Hematopoietic multipotent progenitor cell treated with erythropoietin and hydrocortisone succinate and interleukin-3 and kit ligand, for 15 days (in vitro differentiated cells): Measurements from ENCODE around the gene DPPA4.
"Not testable (repeated sequence)": the region's sequence is repeated elsewhere in the genome, so short reads cannot be mapped to it uniquely, and the experiment has no call there.

ENCODE experiments used
- DNase-seq: peaks from one replicate; pipeline ENCODE4 v3.0.0-alpha.2; 2015; ENCODE audit warnings: low spot score

DPPA4 gene, protein sequence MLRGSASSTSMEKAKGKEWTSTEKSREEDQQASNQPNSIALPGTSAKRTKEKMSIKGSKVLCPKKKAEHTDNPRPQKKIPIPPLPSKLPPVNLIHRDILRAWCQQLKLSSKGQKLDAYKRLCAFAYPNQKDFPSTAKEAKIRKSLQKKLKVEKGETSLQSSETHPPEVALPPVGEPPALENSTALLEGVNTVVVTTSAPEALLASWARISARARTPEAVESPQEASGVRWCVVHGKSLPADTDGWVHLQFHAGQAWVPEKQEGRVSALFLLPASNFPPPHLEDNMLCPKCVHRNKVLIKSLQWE

GRCh38 chr3:109337393-109337792 lies at the start of gene DPPA4:
DPPA4 (minus strand) TSS chr3:109337546; CDS start chr3:109337517, 29 bp downstream.
- no peak for DNase-seq

- DNase-seq = no peak
Measured at GRCh38 chr3:109385442-109386318, 48.3 kb upstream of the DPPA4 start.

DNA sequence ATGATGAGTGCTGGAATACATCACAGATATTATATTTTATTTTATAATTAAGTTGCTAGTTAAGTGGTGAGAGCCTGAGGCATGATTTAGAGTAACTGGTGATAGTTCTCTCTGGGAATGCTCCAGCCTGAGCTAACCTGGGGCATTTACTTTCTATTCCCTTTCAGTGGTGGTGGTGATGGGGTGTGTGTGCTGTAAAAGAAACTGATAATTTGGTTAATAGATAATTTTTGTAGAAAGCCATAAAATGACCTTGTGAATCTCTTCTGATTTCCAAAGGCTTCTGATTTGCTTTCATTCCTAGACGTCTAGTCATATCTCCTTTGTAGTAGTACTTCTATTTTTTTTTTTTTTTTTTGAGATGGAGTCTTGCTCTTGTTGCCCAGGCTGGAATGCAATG lies 46.8 kb upstream of the DPPA4 start:
- no peak for DNase-seq

- no peak for DNase-seq
Measured at GRCh38 chr3:109382588-109382987, 45.2 kb upstream of the DPPA4 start.

- no peak for DNase-seq
Measured at GRCh38 chr3:109375975-109376374, 38.6 kb upstream of the DPPA4 start.

GRCh38 chr3:109374434-109374833 lies 37.1 kb upstream of the DPPA4 start:
- DNase-seq = not testable (repeated sequence)

- no peak for DNase-seq
Measured at GRCh38 chr3:109373933-109374332, 36.6 kb upstream of the DPPA4 start.

DNA sequence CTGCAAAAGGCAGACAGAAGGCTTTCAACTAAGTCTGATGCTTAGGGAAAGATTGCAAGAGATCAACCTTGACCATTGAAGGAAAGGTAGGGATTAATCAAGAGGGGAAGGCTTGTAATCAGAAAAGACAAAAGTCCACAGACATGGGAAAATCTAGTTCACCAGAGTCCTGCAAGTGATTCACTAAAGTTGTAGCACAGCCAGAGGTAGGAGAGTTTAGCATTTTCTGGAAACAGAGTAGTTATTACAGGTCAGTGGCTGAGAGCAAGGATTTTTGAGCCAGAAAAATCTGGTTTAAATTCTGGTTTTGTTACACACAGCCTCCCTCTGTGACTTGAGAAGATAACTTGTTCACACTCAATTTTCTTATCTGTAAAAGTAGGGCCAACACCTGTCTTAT lies 35.3 kb upstream of the DPPA4 start:
- no peak for DNase-seq

GRCh38 chr3:109369510-109369909 lies 32.2 kb upstream of the DPPA4 start:
- no peak for DNase-seq

DNA sequence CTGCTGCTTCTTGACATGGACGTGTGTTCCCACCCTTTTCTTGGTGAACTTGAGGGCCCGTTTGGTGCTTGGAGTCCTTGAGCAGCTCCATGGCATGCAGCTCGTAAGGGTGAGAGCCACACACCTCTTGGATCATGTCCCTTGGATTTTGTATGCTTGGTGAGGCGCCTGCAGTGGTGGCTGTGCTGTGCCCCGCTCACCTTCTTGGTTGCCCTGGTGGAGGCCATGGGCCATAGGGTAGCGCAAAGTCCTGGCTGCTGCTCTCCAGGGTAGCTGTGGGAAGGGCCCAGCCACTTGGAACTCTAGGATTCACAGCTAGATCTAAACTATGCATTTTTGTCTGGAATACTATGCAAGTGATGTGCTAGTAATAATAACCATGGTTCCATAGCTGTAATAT lies 26.7 kb upstream of the DPPA4 start:
- no peak for DNase-seq

DNA sequence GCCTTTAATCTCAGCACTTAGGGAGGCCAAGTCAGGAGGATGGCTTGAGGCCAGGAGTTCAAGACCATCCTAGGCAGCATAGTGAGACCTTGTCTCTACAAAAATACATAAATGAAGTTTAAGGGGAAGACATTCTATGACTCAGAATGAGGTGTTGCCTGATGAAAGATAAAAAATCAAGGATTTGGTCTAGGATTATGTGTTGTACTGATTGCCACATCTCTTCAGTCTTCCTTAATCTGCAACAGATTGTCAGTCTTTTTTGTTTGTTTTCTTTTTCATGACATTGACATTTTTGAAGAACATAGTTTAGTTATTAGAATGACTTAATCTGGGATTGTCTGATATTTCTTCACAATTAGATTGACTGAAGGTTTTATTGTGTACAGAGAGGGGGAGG lies 26.3 kb upstream of the DPPA4 start:
- DNase-seq = no peak

DNA sequence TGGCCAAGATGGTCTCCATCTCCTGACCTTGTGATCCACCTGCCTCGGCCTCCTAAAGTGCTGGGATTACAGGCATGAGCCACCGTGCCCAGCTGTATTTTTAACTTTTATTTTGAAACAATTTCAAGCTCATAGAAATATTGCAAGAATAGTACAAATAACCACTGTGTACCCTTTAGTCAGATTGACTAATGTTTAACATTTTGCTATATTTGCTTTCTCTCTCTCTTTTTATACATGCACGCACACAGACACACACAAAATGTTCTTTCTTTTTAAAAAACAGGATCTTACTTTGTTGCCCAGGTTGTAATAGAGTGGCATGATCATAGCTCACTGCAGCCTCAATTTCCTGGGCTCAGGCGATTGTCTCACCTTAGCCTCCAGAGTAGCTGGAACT lies 25.5 kb upstream of the DPPA4 start:
- no peak for DNase-seq

- not testable (repeated sequence) for DNase-seq
Measured at GRCh38 chr3:109358809-109359208, 21.5 kb upstream of the DPPA4 start.

- no peak for DNase-seq
Measured at GRCh38 chr3:109356442-109357155, 19.3 kb upstream of the DPPA4 start.

DNA sequence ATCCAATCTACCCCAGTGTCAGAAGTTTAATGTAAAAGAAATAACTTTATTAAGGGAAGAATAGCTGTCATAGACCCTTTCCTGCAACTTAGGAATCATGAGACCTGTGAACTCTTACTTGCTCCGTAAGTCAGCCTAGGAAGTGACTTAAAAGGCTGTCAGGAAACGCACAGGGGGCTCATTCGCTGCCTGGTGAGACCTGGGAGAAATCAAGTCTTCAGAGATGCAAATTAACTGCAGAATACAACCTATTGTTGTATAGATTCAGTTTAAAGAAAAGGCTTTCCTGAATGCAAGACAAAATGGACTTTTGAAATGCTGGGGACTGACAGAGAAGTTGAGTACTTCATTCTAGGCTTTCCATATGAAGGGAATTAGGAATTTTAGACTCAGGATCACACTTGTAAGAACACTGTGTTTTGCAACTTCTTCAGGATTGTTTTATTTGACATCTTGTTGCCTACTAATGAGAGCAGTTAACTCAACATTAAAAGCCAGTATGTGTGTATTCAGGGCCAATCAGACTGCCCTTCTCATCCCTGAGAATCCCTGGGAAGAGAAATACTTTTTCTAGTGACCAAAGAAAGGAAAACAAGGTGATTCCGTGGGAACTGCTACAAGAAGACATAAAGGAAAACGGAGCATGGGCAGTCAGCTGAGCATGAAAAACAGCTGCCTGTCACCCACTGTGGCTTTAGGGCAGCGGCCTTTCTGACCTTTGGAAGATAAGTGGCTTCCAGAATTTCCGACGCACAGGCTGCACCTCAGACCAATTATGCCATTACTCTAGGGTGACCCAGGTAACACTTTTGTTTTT lies 18.5 kb upstream of the DPPA4 start:
- DNase-seq = no peak

DNA sequence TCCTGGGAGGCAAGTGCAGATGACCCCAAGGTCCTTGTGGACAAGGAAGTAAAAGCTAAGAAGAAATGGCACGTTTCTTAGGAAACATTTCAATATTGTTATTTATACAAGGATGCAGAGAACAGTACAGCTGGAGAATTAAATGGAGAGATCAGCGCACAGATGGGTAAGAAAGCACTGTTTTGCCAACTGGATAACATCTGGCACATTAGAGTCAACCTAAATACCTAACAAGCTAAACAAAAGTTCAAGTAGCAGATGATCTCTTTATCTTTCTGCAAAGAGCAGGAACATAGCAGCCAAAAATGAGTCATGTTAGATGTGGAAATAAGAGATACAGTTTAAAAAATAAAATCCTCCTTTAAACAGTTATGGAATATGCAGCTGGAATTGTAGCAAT lies 15.7 kb upstream of the DPPA4 start:
- no peak for DNase-seq

GRCh38 chr3:109351231-109351630 lies 13.9 kb upstream of the DPPA4 start:
- DNase-seq = no peak

DNA sequence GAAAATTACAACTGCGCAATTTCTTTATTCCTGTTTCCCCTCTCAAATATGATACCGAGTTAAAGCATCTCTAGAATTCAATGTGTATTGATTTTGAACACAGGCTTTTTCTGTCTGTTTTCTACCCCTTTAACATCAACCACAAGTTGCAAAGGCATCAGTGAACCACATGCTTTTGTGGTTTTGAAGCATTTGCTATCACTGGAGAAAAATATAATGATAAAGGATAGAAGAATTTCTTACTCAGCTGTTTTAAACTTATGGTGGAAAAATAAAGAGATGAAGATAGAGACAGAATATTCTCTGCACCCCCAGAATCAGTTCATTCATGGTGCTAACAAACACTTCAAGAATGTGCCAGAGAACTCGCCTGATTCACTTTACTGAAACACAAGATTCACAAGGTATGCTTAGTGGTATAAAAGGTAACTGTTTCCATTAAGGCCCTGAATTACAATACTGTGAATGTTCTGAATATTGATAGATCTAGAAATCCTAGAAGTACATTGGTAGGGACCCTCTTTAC lies 9.5 kb upstream of the DPPA4 start:
- no peak for DNase-seq

DNA sequence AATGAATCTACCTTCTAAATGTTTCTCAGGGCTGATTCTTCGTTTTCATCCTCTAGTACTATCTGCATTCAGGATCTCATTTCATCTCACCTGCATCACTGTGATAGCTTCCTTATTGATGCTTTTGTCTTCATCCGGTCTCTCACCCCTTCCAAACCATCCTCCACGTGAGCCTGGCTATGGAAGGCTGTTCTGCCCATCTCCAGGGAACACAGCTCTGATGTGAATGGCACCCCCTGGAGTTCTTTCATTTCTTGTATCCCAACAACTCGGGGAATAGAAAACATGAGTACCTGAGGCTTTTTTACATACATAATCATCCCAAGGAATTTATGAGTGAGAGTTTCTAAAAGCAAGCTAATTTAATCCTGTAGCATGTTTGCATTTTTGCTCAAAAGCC lies 8.8 kb upstream of the DPPA4 start:
- DNase-seq = no peak

DNA sequence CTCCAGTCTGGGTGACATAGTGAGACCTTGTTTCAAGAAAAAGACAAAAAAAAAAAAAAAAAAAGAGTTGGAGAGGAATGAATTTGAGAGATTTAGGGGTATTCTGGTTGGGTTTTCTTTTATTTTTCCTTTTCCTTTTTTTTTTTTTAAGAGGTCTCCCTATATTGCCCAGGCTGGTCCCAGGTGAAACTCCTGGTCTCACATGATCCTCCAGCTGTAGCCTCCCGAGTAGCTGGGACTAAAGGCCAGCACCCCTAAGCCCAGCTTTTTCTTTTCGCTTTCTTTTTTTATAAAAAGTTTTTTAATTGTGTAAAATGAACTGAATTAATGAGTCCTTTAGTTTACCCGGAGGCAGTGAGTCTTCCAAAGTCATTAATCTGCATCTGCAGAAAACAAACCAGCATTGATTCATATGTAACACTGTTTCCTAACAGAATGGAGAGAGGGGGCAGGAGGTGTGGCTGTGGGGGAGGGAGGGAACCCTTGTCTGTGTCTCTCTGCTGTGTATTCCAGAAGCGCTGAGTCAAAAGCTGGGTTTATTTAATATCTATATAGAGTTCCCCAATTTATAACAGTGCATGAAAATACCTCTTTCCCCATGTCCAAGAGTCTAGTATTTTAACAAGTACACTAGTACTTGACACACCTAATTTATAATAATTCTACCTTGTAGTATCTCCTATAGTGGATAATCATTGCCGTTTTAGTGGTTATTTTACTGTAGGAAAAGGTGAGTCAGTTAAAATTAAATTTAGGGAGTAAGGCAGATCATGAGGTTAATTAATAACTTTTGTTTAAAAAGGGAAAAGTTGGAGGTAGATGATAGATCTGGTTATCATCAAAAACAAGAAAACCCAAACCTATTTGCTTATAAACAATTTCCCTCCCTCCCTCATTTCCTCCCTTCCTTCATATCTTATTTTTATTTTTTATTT lies 2.6 kb upstream of the DPPA4 start:
- DNase-seq = no peak

GRCh38 chr3:109339197-109339596 lies 1.9 kb upstream of the DPPA4 start:
- DNase-seq = no peak
